ENCODE measurements around the gene CEP72. TPM values are rescaled to one million over a fixed set of nuclear protein-coding genes. Genes with fewer than 3 reads are reported as not detected.

The CEP72 gene
- total and polyA plus RNA-seq, 2 experiments from 2014 or later: 3.2 to 4.2 TPM

DNA sequence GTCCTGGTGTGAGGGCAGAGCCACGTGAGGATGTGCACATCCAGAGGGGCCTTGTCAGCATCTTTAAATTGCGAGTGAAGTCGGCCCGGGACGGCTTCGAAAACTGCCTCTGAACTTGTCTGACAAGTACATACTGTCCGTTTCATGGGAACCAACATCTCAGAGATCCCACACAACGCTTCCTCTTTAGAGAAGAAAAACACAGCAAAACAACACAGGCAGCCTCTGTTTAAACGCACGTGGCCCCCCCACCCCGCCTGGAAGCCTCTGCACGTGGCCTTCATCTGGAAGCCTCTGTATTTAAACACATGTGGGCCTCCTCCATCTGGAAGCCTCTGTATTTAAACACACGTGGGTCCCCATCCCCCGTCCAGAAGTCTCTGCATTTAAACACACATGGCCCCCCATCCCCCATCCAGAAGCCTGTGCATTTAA lies 29.2 kb downstream of the CEP72 start:
- 95% methylated on average over 12 of the region's 14 CpGs for WGBS (ENCODE audit: low lambda C conversion rate, missing lambda C conversion rate)
- H3K4me3 ChIP-seq: no peak overlapping the region
- H3K9me2 ChIP-seq (replicated peaks; ENCODE audit: insufficient read depth): no peaks in the 10 kb centered on the region
- TF ChIP-seq, protein P1, sequence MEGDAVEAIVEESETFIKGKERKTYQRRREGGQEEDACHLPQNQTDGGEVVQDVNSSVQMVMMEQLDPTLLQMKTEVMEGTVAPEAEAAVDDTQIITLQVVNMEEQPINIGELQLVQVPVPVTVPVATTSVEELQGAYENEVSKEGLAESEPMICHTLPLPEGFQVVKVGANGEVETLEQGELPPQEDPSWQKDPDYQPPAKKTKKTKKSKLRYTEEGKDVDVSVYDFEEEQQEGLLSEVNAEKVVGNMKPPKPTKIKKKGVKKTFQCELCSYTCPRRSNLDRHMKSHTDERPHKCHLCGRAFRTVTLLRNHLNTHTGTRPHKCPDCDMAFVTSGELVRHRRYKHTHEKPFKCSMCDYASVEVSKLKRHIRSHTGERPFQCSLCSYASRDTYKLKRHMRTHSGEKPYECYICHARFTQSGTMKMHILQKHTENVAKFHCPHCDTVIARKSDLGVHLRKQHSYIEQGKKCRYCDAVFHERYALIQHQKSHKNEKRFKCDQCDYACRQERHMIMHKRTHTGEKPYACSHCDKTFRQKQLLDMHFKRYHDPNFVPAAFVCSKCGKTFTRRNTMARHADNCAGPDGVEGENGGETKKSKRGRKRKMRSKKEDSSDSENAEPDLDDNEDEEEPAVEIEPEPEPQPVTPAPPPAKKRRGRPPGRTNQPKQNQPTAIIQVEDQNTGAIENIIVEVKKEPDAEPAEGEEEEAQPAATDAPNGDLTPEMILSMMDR (IDR thresholded peaks at IDR 0.05; ENCODE audit: poor library complexity): no peak
- no peak for TF ChIP-seq EZH2phosphoT487 (IDR thresholded peaks at IDR 0.05; ENCODE audit: low read depth, severe bottlenecking, unreplicated experiment)
- no peaks in the 10 kb centered on the region for H3K9me3 ChIP-seq (ENCODE audit: low read depth)
- H3K27me3 ChIP-seq: no peaks in the 10 kb centered on the region
- no peak overlapping the region for H3K4me2 ChIP-seq
- no peak for DNase-seq (ENCODE audit: low spot score)
- H4K20me1 ChIP-seq (ENCODE audit: insufficient read depth, poor library complexity, severe bottlenecking): no peaks in the 10 kb centered on the region
- no peak overlapping the region for H2AFZ ChIP-seq
- no peak overlapping the region for H3K27ac ChIP-seq
- H3K36me3 ChIP-seq (replicated peaks; ENCODE audit: insufficient read depth, low read depth): no peaks in the 10 kb centered on the region
- no peaks in the 10 kb centered on the region for H3K79me2 ChIP-seq
- H3K4me1 ChIP-seq (ENCODE audit: insufficient read depth): no peaks in the 10 kb centered on the region

DNA sequence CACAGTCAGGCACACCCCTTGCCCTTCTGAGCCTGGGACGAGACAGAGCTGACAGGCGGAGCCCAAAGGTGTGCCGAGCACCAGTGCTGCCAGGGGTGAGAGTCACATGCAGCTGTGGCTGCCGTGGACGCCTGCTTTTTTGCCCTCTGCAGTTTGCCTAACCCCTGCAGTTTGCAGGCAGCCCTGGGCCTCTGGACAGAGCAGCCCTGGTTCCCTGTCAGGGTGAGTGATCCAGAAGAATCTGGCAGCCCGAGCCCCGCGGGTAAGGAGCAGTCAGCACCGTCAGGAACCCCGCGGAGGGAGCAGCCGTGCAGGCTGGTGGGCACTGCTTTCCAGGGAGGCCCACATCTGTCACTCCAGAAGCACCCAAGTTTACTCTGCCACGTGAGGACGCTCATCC lies 30.3 kb downstream of the CEP72 start:
- Histone ChIP-seq H3K4me3 (no peak overlapping the region), H2AFZ (no peak overlapping the region), H3K4me2 (no peak overlapping the region), H3K9me2 (replicated peaks; ENCODE audit: insufficient read depth) (no peaks in the 10 kb centered on the region), H3K4me1 (ENCODE audit: insufficient read depth) (no peaks in the 10 kb centered on the region), H4K20me1 (ENCODE audit: insufficient read depth, poor library complexity, severe bottlenecking) (no peaks in the 10 kb centered on the region), H3K27ac (no peak overlapping the region), H3K36me3 (replicated peaks; ENCODE audit: insufficient read depth, low read depth) (no peaks in the 10 kb centered on the region), H3K9me3 (ENCODE audit: low read depth) (no peaks in the 10 kb centered on the region), H3K27me3 (no peaks in the 10 kb centered on the region), H3K79me2 (no peaks in the 10 kb centered on the region)
- TF ChIP-seq EZH2phosphoT487 (IDR thresholded peaks at IDR 0.05; ENCODE audit: low read depth, severe bottlenecking, unreplicated experiment): no peak
- TF ChIP-seq, protein P1 (IDR thresholded peaks at IDR 0.05; ENCODE audit: poor library complexity): no peak
- no peak for TF ChIP-seq EZH2 (IDR thresholded peaks at IDR 0.05; ENCODE audit: borderline replicate concordance)
- 93% methylated on average over 14 of the region's 14 CpGs for WGBS (ENCODE audit: low lambda C conversion rate, missing lambda C conversion rate)
- no peak for DNase-seq (ENCODE audit: low spot score)

DNA sequence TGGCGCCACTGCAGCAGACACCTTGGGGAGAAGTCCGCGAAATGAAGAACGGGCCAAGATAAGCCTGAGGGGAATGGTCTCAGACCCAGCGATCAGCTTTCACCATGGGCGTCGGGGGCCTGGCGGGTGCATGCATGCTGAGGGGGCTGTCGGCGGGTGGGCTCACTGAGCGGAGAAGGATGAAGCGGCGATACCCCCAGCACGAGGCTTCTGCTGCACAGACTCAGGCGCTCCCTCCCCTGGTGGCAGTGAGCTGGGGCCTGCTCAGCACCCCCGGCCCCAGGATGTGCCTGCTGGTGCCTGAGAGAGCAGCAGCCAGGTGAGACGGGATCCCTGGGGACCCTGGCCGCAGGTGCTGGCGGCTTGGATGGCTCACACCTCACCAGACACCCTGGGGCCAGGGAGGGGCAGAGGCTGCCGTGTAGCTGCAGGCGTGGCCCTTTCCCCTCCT lies 31.2 kb downstream of the CEP72 start:
- Histone ChIP-seq H3K27me3 (no peaks in the 10 kb centered on the region), H3K4me2 (no peak overlapping the region), H3K4me1 (ENCODE audit: insufficient read depth) (no peaks in the 10 kb centered on the region), H3K9me2 (replicated peaks; ENCODE audit: insufficient read depth) (no peaks in the 10 kb centered on the region), H3K36me3 (replicated peaks; ENCODE audit: insufficient read depth, low read depth) (no peaks in the 10 kb centered on the region), H3K4me3 (no peak overlapping the region), H3K79me2 (no peaks in the 10 kb centered on the region), H2AFZ (no peak overlapping the region), H3K9me3 (ENCODE audit: low read depth) (no peaks in the 10 kb centered on the region), H3K27ac (no peak overlapping the region), H4K20me1 (ENCODE audit: insufficient read depth, poor library complexity, severe bottlenecking) (no peaks in the 10 kb centered on the region)
- DNase-seq (ENCODE audit: low spot score): no peak
- no peak for TF ChIP-seq EZH2phosphoT487 (IDR thresholded peaks at IDR 0.05; ENCODE audit: low read depth, severe bottlenecking, unreplicated experiment)
- no peak for TF ChIP-seq EZH2 (IDR thresholded peaks at IDR 0.05; ENCODE audit: borderline replicate concordance)
- TF ChIP-seq, protein P1 (IDR thresholded peaks at IDR 0.05; ENCODE audit: poor library complexity): no peak
- 97% methylated on average over 21 of the region's 21 CpGs for WGBS (ENCODE audit: low lambda C conversion rate, missing lambda C conversion rate)

DNA sequence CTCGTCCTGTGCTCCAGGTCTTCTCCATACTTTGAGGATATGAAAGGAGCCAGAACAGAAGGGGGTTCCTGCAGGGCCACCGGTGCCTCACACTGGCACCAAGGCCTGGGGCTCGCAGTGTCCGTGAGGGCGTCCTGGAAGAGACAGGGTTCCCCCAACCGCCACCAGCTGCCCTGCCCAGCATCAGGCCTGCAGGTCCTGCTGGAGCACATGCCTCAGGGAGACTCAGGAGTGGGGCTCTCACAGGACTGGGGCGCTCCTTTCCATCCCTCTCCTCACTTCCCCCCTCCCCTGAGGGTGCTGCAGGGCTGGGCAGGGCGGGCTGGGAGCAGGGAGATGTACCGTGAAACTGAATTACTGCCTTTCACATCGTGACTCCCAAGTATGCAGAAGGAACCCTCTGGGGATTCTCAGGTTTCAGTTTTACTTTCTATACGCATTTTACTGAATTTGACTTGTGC lies 31.7 kb downstream of the CEP72 start:
- Histone ChIP-seq H4K20me1 (ENCODE audit: insufficient read depth, poor library complexity, severe bottlenecking) (no peaks in the 10 kb centered on the region), H2AFZ (no peak overlapping the region), H3K9me3 (ENCODE audit: low read depth) (no peaks in the 10 kb centered on the region), H3K27ac (no peak overlapping the region), H3K79me2 (no peaks in the 10 kb centered on the region), H3K36me3 (replicated peaks; ENCODE audit: insufficient read depth, low read depth) (no peaks in the 10 kb centered on the region), H3K4me1 (ENCODE audit: insufficient read depth) (no peaks in the 10 kb centered on the region), H3K4me2 (no peak overlapping the region), H3K9me2 (replicated peaks; ENCODE audit: insufficient read depth) (no peaks in the 10 kb centered on the region), H3K27me3 (no peaks in the 10 kb centered on the region), H3K4me3 (no peak overlapping the region)
- DNase-seq (ENCODE audit: low spot score): no peak
- 93% methylated on average over 11 of the region's 11 CpGs for WGBS (ENCODE audit: low lambda C conversion rate, missing lambda C conversion rate)
- TF ChIP-seq, protein P1 (IDR thresholded peaks at IDR 0.05; ENCODE audit: poor library complexity): no peak
- TF ChIP-seq EZH2 (IDR thresholded peaks at IDR 0.05; ENCODE audit: borderline replicate concordance) (no peak), EZH2phosphoT487 (IDR thresholded peaks at IDR 0.05; ENCODE audit: low read depth, severe bottlenecking, unreplicated experiment) (no peak)

Measured in hepatocyte (in vitro differentiated cells).